Common myeloid progenitor, CD34-positive (primary cell): ENCODE measurements around the gene WAPL.

ENCODE experiments used
- CTCF ChIA-PET: fragments of 350-600 bp; sonication (Branson Sonifier 250); formaldehyde crosslinking; loops from one replicate; lab custom pipeline; 2021; ENCODE audit warnings: antibody characterized with exemption; lab: Charles Lee
- POLR2A ChIA-PET: fragments of 350-600 bp; sonication (Branson Sonifier 250); formaldehyde crosslinking; loops from one replicate; lab custom pipeline; 2021; ENCODE audit warnings: antibody characterized with exemption; lab: Charles Lee
- DNase-seq, 3 donors: peaks; one replicate each; pipeline versions ENCODE4 v3.0.0 to v3.0.0-alpha.2; 2013
- H3K27ac ChIP-seq, 2 experiments: 1 replicate in 1 of 2; 2 replicates in 1 of 2; pipeline ENCODE4 v1.7.0; 2013; ENCODE audit warnings: inconsistent platforms in 2 of 2, low read length in 2 of 2, mild to moderate bottlenecking in 2 of 2, low read depth in 1 of 2, moderate library complexity in 1 of 2; ENCODE audit not compliant: severe bottlenecking in 2 of 2, insufficient read depth in 1 of 2, poor library complexity in 1 of 2
- H3K27me3 ChIP-seq, 5 experiments: replicated peaks in 2 of 5; 1 replicate in 3 of 5; 2 replicates in 2 of 5; pipeline versions ENCODE4 v1.6.1 to v1.7.0; 2013; ENCODE audit warnings: low read length in 4 of 5, mild to moderate bottlenecking in 2 of 5, moderate library complexity in 2 of 5, inconsistent platforms in 1 of 5; ENCODE audit not compliant: insufficient read depth in 5 of 5, control insufficient read depth in 4 of 5
- H3K36me3 ChIP-seq, 4 experiments: 1 replicate in 2 of 4; 2 replicates in 2 of 4; pipeline versions ENCODE4 v1.6.1 to v1.7.0; 2013; ENCODE audit warnings: low read length in 3 of 4, control low read depth in 1 of 4, mild to moderate bottlenecking in 1 of 4; ENCODE audit not compliant: control insufficient read depth in 4 of 4, insufficient read depth in 4 of 4
- H3K4me1 ChIP-seq, 4 experiments: 1 replicate in 3 of 4; 2 replicates in 1 of 4; pipeline versions ENCODE4 v1.6.1 to v1.7.1; 2013; ENCODE audit warnings: low read length in 3 of 4, mild to moderate bottlenecking in 3 of 4, control low read depth in 1 of 4, inconsistent platforms in 1 of 4, moderate library complexity in 1 of 4; ENCODE audit not compliant: control insufficient read depth in 4 of 4, insufficient read depth in 4 of 4; ENCODE audit errors: control extremely low read depth in 1 of 4
- H3K4me3 ChIP-seq, 7 experiments: 1 replicate in 4 of 7; 2 replicates in 3 of 7; pipeline versions ENCODE4 v1.5.1 to v1.7.0; 2013; ENCODE audit warnings: mild to moderate bottlenecking in 7 of 7, low read length in 6 of 7, moderate library complexity in 6 of 7, inconsistent platforms in 2 of 7, low read depth in 2 of 7, control low read depth in 1 of 7; ENCODE audit not compliant: insufficient read depth in 4 of 7, control insufficient read depth in 1 of 7; ENCODE audit errors: extremely low read depth in 1 of 7
- H3K9me3 ChIP-seq, 5 experiments: 1 replicate in 4 of 5; 2 replicates in 1 of 5; pipeline versions ENCODE4 v1.6.1 to v1.7.1; 2013; ENCODE audit warnings: low read length in 4 of 5, mild to moderate bottlenecking in 2 of 5, inconsistent platforms in 1 of 5, low read depth in 1 of 5, moderate library complexity in 1 of 5; ENCODE audit not compliant: control insufficient read depth in 4 of 5, insufficient read depth in 2 of 5; ENCODE audit errors: control extremely low read depth in 1 of 5
- WGBS: methylation state at CpG from one replicate; pipeline ENCODE4 v1.1.5; 2013; ENCODE audit not compliant: insufficient coverage; 5-methylcytosine and 5-hydroxymethylcytosine counted together

The WAPL gene

DNA sequence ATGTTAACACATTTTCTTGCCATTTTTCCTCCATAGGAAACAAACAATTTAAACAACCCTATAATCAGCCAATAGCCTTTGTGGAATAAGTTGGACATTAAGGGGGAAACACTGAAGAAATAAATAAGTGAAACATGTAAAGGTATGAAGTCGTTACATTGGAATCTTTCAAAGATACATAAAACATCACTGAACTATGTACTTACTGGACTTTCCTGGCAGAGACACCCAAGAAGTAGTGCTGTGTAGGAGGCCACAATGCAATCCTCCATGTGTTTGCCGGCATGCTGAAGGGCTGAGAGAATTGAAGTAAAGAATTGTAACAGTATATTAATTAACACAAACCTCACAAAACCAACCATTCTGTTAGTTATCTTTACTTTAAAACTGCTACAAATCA, 78.5 kb downstream of the WAPL start:
- DNase-seq = no peak
- Histone ChIP-seq H3K4me3 (no peak overlapping the region), H3K4me1 (peaks cover 0 to 10% (median 5%) of the 10 kb centered on the region in 4 experiments), H3K27ac (no peak overlapping the region), H3K9me3 (no peaks in the 10 kb centered on the region), H3K36me3 (peaks cover 26 to 76% (median 52%) of the 10 kb centered on the region in 4 experiments), H3K27me3 (no peaks in the 10 kb centered on the region)
- CTCF ChIA-PET = no interaction called here
- WGBS = no CpG with 5 or more reads among the region's 2 CpGs
- POLR2A ChIA-PET = no interaction called here

DNA sequence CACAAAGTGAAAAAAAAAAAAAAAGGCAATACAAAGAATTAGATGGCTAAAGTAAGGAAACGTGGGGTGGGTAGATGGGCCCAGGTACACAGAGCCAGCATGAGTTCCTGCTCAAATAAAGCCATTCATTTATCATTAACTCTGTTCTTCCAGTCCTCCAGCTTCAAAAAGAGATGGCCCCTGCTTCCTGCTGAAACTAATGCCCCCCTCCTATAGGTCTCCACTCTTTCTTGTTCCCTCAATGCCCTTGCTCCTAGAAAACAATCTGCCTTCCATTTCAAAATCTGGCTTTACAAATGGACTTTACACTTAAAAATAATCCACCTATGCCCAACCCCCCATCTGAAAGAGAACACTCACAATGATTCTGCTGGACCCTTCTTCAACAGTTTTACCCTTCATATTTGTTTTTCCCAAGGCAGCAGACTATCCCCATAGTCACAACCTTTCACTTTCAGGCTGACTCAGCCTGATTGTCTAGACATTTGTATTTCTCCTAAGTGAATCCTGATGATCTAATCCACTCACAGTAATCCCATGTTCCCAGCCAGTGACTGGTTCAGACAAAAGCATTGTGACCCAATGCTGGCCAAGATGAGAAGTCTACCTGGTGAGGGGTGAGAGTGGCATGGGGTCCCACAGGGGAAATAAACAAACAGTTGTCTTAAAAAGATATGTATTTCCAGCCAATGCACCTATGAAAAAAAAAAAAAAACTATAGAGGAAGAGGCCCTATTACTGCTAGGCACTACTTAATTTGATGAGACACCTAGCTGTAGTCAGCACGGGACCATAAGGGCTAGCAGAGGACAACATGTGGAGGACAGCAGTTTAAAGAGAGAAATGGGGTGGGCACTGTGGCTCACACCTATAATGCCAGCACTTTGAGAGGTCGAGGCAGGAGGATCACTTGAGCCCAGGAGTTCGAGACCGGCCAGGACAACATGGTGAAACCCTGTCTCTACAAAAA, 80.4 kb downstream of the WAPL start:
- 100% methylated on average over 3 of the region's 5 CpGs for WGBS
- H3K27me3 ChIP-seq = no peaks in the 10 kb centered on the region
- H3K4me1 ChIP-seq = peaks cover 0 to 5% (median 0%) of the 10 kb centered on the region in 4 experiments
- no peak overlapping the region for H3K4me3 ChIP-seq
- H3K9me3 ChIP-seq = no peaks in the 10 kb centered on the region
- DNase-seq = no peak
- peaks cover 27 to 86% (median 58%) of the 10 kb centered on the region in 4 experiments for H3K36me3 ChIP-seq
- H3K27ac ChIP-seq = no peak overlapping the region
- ChIA-PET CTCF (no interaction called here), POLR2A (no interaction called here)

- 45% methylated on average over 1 of the region's 1 CpG for WGBS
- CTCF ChIA-PET = interaction anchor here (0.8 to 1.5 kb wide), 2 partner anchors 9 to 40 kb away, joined by 4 read pairs; no protein-coding TSS in a partner anchor
- POLR2A ChIA-PET = no interaction called here
- Histone ChIP-seq H3K36me3 (peaks cover 24 to 82% (median 57%) of the 10 kb centered on the region in 4 experiments), H3K9me3 (no peaks in the 10 kb centered on the region), H3K4me1 (peaks cover 0 to 5% (median 0%) of the 10 kb centered on the region in 4 experiments), H3K27ac (no peak overlapping the region), H3K27me3 (no peaks in the 10 kb centered on the region), H3K4me3 (no peak overlapping the region)
- peak in 2 of 3 donors; percentile 48 to 52 for DNase-seq
Measured at GRCh38 chr10:86439544-86439943, 82.0 kb downstream of the WAPL start.

- no peak overlapping the region for H3K27ac ChIP-seq
- peaks cover 16 to 75% (median 51%) of the 10 kb centered on the region in 4 experiments for H3K36me3 ChIP-seq
- H3K4me3 ChIP-seq = no peak overlapping the region
- ChIA-PET CTCF (interaction anchor here (0.7 to 1.5 kb wide), 2 partner anchors 28 to 38 kb away, joined by 3 to 4 read pairs; no protein-coding TSS in a partner anchor), POLR2A (no interaction called here)
- peaks cover 0 to 5% (median 0%) of the 10 kb centered on the region in 4 experiments for H3K4me1 ChIP-seq
- H3K27me3 ChIP-seq = no peaks in the 10 kb centered on the region
- no peaks in the 10 kb centered on the region for H3K9me3 ChIP-seq
- no peak for DNase-seq
- WGBS = 88% methylated on average over 6 of the region's 8 CpGs
Measured at GRCh38 chr10:86438091-86438749, 83.4 kb downstream of the WAPL start.

DNA sequence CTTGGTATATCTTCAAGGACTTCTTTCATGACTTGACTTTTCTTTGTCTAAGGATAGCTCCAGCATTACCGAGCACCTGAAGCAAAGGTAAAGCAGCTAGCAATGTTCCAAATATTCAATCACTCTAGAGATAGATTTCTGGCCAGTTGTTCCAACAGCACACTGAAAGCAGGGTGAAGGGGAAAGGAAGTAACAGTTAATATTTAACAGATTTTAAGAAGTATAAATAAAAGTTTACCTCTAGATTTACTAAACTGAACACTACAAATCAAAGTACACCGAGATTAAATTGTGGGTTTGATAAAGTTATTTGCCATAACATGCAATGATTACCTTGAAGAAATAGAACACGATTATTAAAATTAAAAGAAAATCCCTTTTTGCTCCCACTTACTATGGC, 84.1 kb downstream of the WAPL start:
- no peaks in the 10 kb centered on the region for H3K9me3 ChIP-seq
- no peaks in the 10 kb centered on the region for H3K27me3 ChIP-seq
- no peak overlapping the region for H3K4me3 ChIP-seq
- ChIA-PET POLR2A (no interaction called here), CTCF (interaction anchor here (0.7 kb wide), 1 partner anchor 27 kb away, joined by 3 read pairs; no protein-coding TSS in a partner anchor)
- no peak for DNase-seq
- H3K4me1 ChIP-seq = peaks cover 0 to 5% (median 0%) of the 10 kb centered on the region in 4 experiments
- peaks cover 14 to 68% (median 47%) of the 10 kb centered on the region in 4 experiments for H3K36me3 ChIP-seq
- WGBS = 100% methylated on average over 1 of the region's 3 CpGs
- H3K27ac ChIP-seq = no peak overlapping the region

- no peaks in the 10 kb centered on the region for H3K9me3 ChIP-seq
- H3K27ac ChIP-seq = no peak overlapping the region
- H3K27me3 ChIP-seq = no peaks in the 10 kb centered on the region
- H3K4me1 ChIP-seq = peaks cover 0 to 5% (median 0%) of the 10 kb centered on the region in 4 experiments
- no peak overlapping the region for H3K4me3 ChIP-seq
- POLR2A ChIA-PET = no interaction called here
- 100% methylated on average over 1 of the region's 2 CpGs for WGBS
- peaks cover 14 to 65% (median 46%) of the 10 kb centered on the region in 4 experiments for H3K36me3 ChIP-seq
- DNase-seq = no peak
- CTCF ChIA-PET = no interaction called here
Measured at GRCh38 chr10:86436963-86437362, 84.6 kb downstream of the WAPL start.
